Lower leg skin (tissue), 3 donors: Measurements from ENCODE around the gene SLC27A2.

Experiments used
- CTCF ChIP-seq, 3 donors: fragments of 450-650 bp; IDR thresholded peaks; one replicate each; pipeline ENCODE4 v1.5.1; 2016; ENCODE audit warnings: antibody characterized with exemption in 3 of 3, mild to moderate bottlenecking in 3 of 3, moderate library complexity in 2 of 3
- POLR2A ChIP-seq, 2 donors: fragments of 450-650 bp; IDR thresholded peaks; one replicate each; pipeline ENCODE4 v1.6.1; 2016 to 2017; ENCODE audit warnings: antibody characterized with exemption in 2 of 2, mild to moderate bottlenecking in 1 of 2, moderate library complexity in 1 of 2

GRCh38 chr15:50256188-50257041, 74.4 kb downstream of the SLC27A2 start:
- no peak for TF ChIP-seq CTCF (IDR thresholded peaks at IDR 0.05)
- no peak for TF ChIP-seq POLR2A (IDR thresholded peaks at IDR 0.05)
